Upper lobe of right lung (tissue), 1 donor: Measurements from ENCODE around the gene TXNRD2. TPM values are rescaled to one million over a fixed set of nuclear protein-coding genes. Genes with fewer than 3 reads are reported as not detected.

ENCODE experiments used
- ATAC-seq: fragments of 200-7000 bp; cut with Tn5 transposase; one replicate; pipeline ENCODE4 v1.9.1; 2020; ENCODE audit warnings: mild to moderate bottlenecking, moderate library complexity
- DNase-seq: peaks from one replicate; pipeline ENCODE4 v3.0.0-alpha.2; 2020
- H3K27ac ChIP-seq: fragments of 200-600 bp; one replicate; pipeline ENCODE4 v1.8.0; 2022
- H3K27me3 ChIP-seq: fragments of 200-600 bp; one replicate; pipeline ENCODE4 v1.8.0; 2022; ENCODE audit warnings: mild to moderate bottlenecking
- H3K36me3 ChIP-seq: fragments of 200-600 bp; one replicate; pipeline ENCODE4 v1.8.0; 2022
- H3K4me1 ChIP-seq: fragments of 200-600 bp; one replicate; pipeline ENCODE4 v1.8.0; 2022
- H3K4me3 ChIP-seq: fragments of 200-600 bp; one replicate; pipeline ENCODE4 v1.8.0; 2022; ENCODE audit warnings: mild to moderate bottlenecking
- H3K9me3 ChIP-seq: fragments of 200-600 bp; one replicate; pipeline ENCODE4 v1.8.0; 2022
- CTCF ChIP-seq: fragments of 200-600 bp; IDR thresholded peaks from one replicate; pipeline ENCODE4 v1.8.0; 2022; ENCODE audit warnings: antibody characterized with exemption
- intact Hi-C: fragments of 100-400 bp; cut with DNase I; formaldehyde crosslinking; loops from one replicate; pipeline ENCODE4 v1.11.0; 2022
- total RNA-seq: library from RNA; stranded (reverse); fragmentation: NEBNext Ultra II Directional; extraction: Animal tissue kit (Norgen Biotek cat#: 25700); gene quantifications from one replicate; pipeline ENCODE4 v1.2.1, GENCODE V29; 2021
- donor health status: DM: no; HTN: yes; CAD: no; lungs with severe emphysema.

Gene TXNRD2
- total RNA-seq, 1 donor from 2014 or later = 40.7 TPM

DNA sequence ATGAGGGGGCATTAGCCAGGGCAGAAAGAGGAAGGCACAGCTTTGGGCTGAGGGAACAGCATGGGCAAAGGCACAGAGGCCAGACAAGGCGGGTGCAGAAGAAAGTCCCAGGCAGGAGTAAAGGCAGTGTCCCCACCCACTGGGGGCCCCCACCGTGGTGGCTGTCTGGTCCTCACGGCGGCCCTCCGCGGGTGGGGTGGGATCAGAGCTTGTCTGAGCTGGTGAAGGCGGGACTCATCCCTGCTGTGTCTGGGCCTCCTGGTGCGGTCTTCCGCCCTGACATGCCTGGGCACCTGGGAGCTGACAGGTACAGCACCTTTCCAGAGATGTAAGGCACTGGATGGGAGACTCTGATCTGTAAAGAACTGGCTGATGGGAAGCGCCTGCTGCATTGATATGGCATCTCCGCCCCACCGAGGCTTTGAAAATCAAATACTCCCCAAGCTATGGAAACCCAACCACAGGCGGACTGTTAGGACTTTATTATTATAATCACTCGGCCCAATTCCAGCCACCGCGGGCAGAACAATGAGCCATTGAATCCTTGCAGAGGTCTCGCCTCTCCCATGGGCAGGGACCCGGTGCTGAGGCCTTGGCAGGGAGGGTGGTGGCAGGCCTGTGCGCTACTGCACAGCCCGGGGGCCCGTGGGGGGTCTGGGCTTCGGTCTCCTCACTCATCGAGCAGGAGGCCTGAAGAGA is 72.7 kb downstream of the TXNRD2 start:
- DNase-seq (peak; percentile 48), ATAC-seq (no peak)
- no peaks in the 10 kb centered on the region for H3K36me3 ChIP-seq
- intact Hi-C loops = no loop called here
- TF ChIP-seq CTCF = no peak
- no peaks in the 10 kb centered on the region for H3K27me3 ChIP-seq
- peaks cover 10% of the 10 kb centered on the region for H3K4me1 ChIP-seq
- H3K27ac ChIP-seq = no peak overlapping the region
- H3K4me3 ChIP-seq = no peak overlapping the region
- H3K9me3 ChIP-seq = no peaks in the 10 kb centered on the region

GRCh38 chr22:19868333-19868732 is 73.3 kb downstream of the TXNRD2 start:
- no peak for TF ChIP-seq CTCF
- DNase-seq (no peak), ATAC-seq (no peak)
- no peaks in the 10 kb centered on the region for H3K27me3 ChIP-seq
- H3K36me3 ChIP-seq = no peaks in the 10 kb centered on the region
- H3K27ac ChIP-seq = no peak overlapping the region
- peaks cover 4% of the 10 kb centered on the region for H3K4me1 ChIP-seq
- no peak overlapping the region for H3K4me3 ChIP-seq
- no peaks in the 10 kb centered on the region for H3K9me3 ChIP-seq
- intact Hi-C loops = no loop called here

GRCh38 chr22:19867617-19868016 is 74.0 kb downstream of the TXNRD2 start:
- Histone ChIP-seq H3K4me3 (no peak overlapping the region), H3K27me3 (no peaks in the 10 kb centered on the region), H3K4me1 (no peaks in the 10 kb centered on the region), H3K27ac (no peak overlapping the region), H3K36me3 (no peaks in the 10 kb centered on the region), H3K9me3 (no peaks in the 10 kb centered on the region)
- peak; percentile 26 for DNase-seq
- no peak for ATAC-seq
- intact Hi-C loops = no loop called here
- TF ChIP-seq CTCF = no peak

DNA sequence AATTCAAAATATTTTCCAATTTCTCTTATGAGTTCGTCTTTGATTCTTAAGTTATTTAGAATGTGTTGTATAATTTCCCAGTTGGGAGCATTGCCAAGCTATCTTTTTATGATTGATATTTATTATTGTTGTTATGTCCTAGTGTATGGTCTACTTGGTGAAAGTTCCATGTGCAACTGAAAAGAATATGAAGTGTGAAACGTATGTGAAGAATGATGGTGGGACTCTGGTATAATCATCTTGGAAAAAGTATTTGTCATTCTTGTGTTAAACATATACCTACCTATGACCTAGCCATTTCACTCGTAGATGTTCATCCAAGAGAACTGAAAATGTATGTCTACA is 75.0 kb downstream of the TXNRD2 start:
- Histone ChIP-seq H3K4me1 (no peaks in the 10 kb centered on the region), H3K27ac (no peak overlapping the region), H3K9me3 (no peaks in the 10 kb centered on the region), H3K36me3 (no peaks in the 10 kb centered on the region), H3K27me3 (no peaks in the 10 kb centered on the region), H3K4me3 (no peak overlapping the region)
- DNase-seq (no peak), ATAC-seq (no peak)
- TF ChIP-seq CTCF = no peak
- intact Hi-C loops = no loop called here

- no peaks in the 10 kb centered on the region for H3K9me3 ChIP-seq
- no peak overlapping the region for H3K27ac ChIP-seq
- H3K36me3 ChIP-seq = no peaks in the 10 kb centered on the region
- H3K4me3 ChIP-seq = no peak overlapping the region
- no peaks in the 10 kb centered on the region for H3K27me3 ChIP-seq
- intact Hi-C loops = no loop called here
- peak; percentile 19 for DNase-seq
- no peak for TF ChIP-seq CTCF
- H3K4me1 ChIP-seq = no peaks in the 10 kb centered on the region
- ATAC-seq = peak; percentile 60
Observed at GRCh38 chr22:19865141-19865829, 76.3 kb downstream of the TXNRD2 start.
